Liver (tissue), 9 donors: Measurements from ENCODE around the gene TP53TG5. TPM values are rescaled to one million over a fixed set of nuclear protein-coding genes. Genes with fewer than 3 reads are reported as not detected.

ENCODE experiments used
- DNase-seq: peaks from one replicate; pipeline ENCODE4 v3.0.0-alpha.2; 2017; ENCODE audit warnings: low spot score
- H3K27ac ChIP-seq, 2 donors: one replicate each; pipeline ENCODE4 v1.7.0; 2013; ENCODE audit warnings: inconsistent platforms in 2 of 2, low read length in 2 of 2, control low read depth in 1 of 2, low read depth in 1 of 2, mild to moderate bottlenecking in 1 of 2
- H3K27me3 ChIP-seq, 4 donors: one replicate each; pipeline versions ENCODE4 v1.6.1 to v1.7.0; 2013; ENCODE audit warnings: low read length in 3 of 4, inconsistent platforms in 1 of 4, mild to moderate bottlenecking in 1 of 4, moderate library complexity in 1 of 4; ENCODE audit not compliant: control insufficient read depth in 4 of 4, insufficient read depth in 4 of 4
- H3K36me3 ChIP-seq, 4 donors: one replicate each; pipeline versions ENCODE4 v1.6.1 to v1.7.0; 2013; ENCODE audit warnings: low read length in 3 of 4, mild to moderate bottlenecking in 3 of 4, low read depth in 1 of 4, moderate library complexity in 1 of 4; ENCODE audit not compliant: control insufficient read depth in 4 of 4, insufficient read depth in 3 of 4
- H3K4me1 ChIP-seq, 4 donors: one replicate each; pipeline versions ENCODE4 v1.6.1 to v1.7.0; 2013; ENCODE audit warnings: low read length in 3 of 4, mild to moderate bottlenecking in 3 of 4, moderate library complexity in 1 of 4; ENCODE audit not compliant: control insufficient read depth in 4 of 4, insufficient read depth in 4 of 4
- H3K4me3 ChIP-seq, 3 donors: one replicate each; pipeline versions ENCODE4 v1.6.1 to v1.7.0; 2013; ENCODE audit warnings: low read length in 3 of 3, control low read depth in 1 of 3, low read depth in 1 of 3, mild to moderate bottlenecking in 1 of 3
- H3K9ac ChIP-seq, 2 donors: one replicate each; pipeline ENCODE4 v1.7.0; 2013; ENCODE audit warnings: low read length in 2 of 2, mild to moderate bottlenecking in 2 of 2, moderate library complexity in 2 of 2, control low read depth in 1 of 2, low read depth in 1 of 2
- H3K9me3 ChIP-seq, 4 donors: one replicate each; pipeline versions ENCODE4 v1.6.1 to v1.7.0; 2013; ENCODE audit warnings: low read length in 3 of 4; ENCODE audit not compliant: control insufficient read depth in 4 of 4
- ATF3 ChIP-seq: IDR thresholded peaks from 2 replicates; pipeline ENCODE4 v1.6.1; 2016; ENCODE audit warnings: antibody characterized with exemption
- CTCF ChIP-seq: fragments of 150-350 bp; IDR thresholded peaks from 2 replicates; pipeline ENCODE4 v1.5.1; 2017; ENCODE audit warnings: improper control_type of control experiment, low read depth, low read length; ENCODE audit not compliant: missing input control
- FOXA1 ChIP-seq: IDR thresholded peaks from 2 replicates; pipeline ENCODE4 v1.6.1; 2016; ENCODE audit warnings: antibody characterized with exemption
- FOXA2 ChIP-seq: IDR thresholded peaks from 2 replicates; pipeline ENCODE4 v1.6.1; 2016; ENCODE audit warnings: antibody characterized with exemption
- HNF4A ChIP-seq, 2 donors: conservative IDR thresholded peaks; 2 replicates each; pipeline ENCODE4 v1.6.1; 2016; ENCODE audit warnings: antibody characterized with exemption in 2 of 2, mild to moderate bottlenecking in 2 of 2
- HNF4G ChIP-seq: IDR thresholded peaks from 2 replicates; pipeline ENCODE4 v1.6.1; 2016; ENCODE audit warnings: antibody characterized with exemption
- JUND ChIP-seq, 2 donors: IDR thresholded peaks; 2 replicates each; pipeline ENCODE4 v1.6.1; 2016; ENCODE audit warnings: antibody characterized with exemption in 2 of 2
- RAD21 ChIP-seq, 2 donors: IDR thresholded peaks; 2 replicates each; pipeline ENCODE4 v1.6.1; 2016; ENCODE audit warnings: antibody characterized with exemption in 2 of 2, mild to moderate bottlenecking in 2 of 2
- REST ChIP-seq: IDR thresholded peaks from 2 replicates; pipeline ENCODE4 v1.6.1; 2016; ENCODE audit warnings: antibody characterized with exemption, mild to moderate bottlenecking
- RXRA ChIP-seq, 2 donors: IDR thresholded peaks; 2 replicates each; pipeline ENCODE4 v1.6.1; 2017 to 2018; ENCODE audit warnings: antibody characterized with exemption in 2 of 2, mild to moderate bottlenecking in 1 of 2
- ZBTB33 ChIP-seq: IDR thresholded peaks from 2 replicates; pipeline ENCODE4 v1.6.1; 2016; ENCODE audit warnings: antibody characterized with exemption
- WGBS: extraction: QIAGEN DNeasy Blood & Tissue Kit; methylation state at CpG from one replicate; pipeline ENCODE4 v1.1.7; 2013; 5-methylcytosine and 5-hydroxymethylcytosine counted together
- polyA plus RNA-seq, 2 donors: library from polyadenylated mRNA; stranded (reverse) in 1 of 2; unstranded in 1 of 2; fragments of 200-250 nt in 1 of 2; fragments of >200 nt in 1 of 2; fragmentation: Nextera tagmentation in 1 of 2; extraction: Ambion mirVana in 1 of 2; gene quantifications; one replicate each; pipeline versions ENCODE4 v1.2.1 to v1.2.3, GENCODE V29; 2013 to 2015
- total RNA-seq, 2 donors: library from RNA; depleted of rRNA; stranded (reverse); fragments of >200 nt; gene quantifications; one replicate each; pipeline ENCODE4 v1.2.3, GENCODE V29; 2014
- donor health status: healthy.
- donor health status: healthy.
- donor health status: healthy.
- donor health status: healthy.
- donor health status: healthy.

The TP53TG5 gene
- total and polyA plus RNA-seq, 4 donors, result not detected

GRCh38 chr20:45402946-45403345, 24.8 kb upstream of the TP53TG5 start:
- Histone ChIP-seq H3K4me1 (peaks cover 0 to 19% (median 11%) of the 10 kb centered on the region in 4 donors), H3K9ac (no peak overlapping the region), H3K4me3 (no peak overlapping the region), H3K9me3 (peaks cover 4 to 7% (median 5%) of the 10 kb centered on the region in 4 donors), H3K27me3 (peaks cover 0 to 2% (median 0%) of the 10 kb centered on the region in 4 donors), H3K27ac (no peak overlapping the region), H3K36me3 (no peaks in the 10 kb centered on the region)
- 97% methylated on average over 1 of the region's 1 CpG for WGBS
- DNase-seq, result no peak
- TF ChIP-seq HNF4A (conservative IDR thresholded peaks at IDR 0.05) (no peak), RAD21 (IDR thresholded peaks at IDR 0.05) (no peak), REST (no peak), JUND (IDR thresholded peaks at IDR 0.05) (no peak), ATF3 (no peak), RXRA (IDR thresholded peaks at IDR 0.05) (no peak)

- Histone ChIP-seq H3K4me1 (peaks cover 0 to 2% (median under 1%) of the 10 kb centered on the region in 4 donors), H3K27me3 (no peaks in the 10 kb centered on the region), H3K9ac (no peak overlapping the region), H3K27ac (no peak overlapping the region), H3K4me3 (no peak overlapping the region), H3K9me3 (peaks cover 4 to 7% (median 5%) of the 10 kb centered on the region in 4 donors), H3K36me3 (no peaks in the 10 kb centered on the region)
- 97% methylated on average over 6 of the region's 6 CpGs for WGBS
- no peak for TF ChIP-seq HNF4A (conservative IDR thresholded peaks at IDR 0.05)
- TF ChIP-seq FOXA1, result no peak
- TF ChIP-seq FOXA2, result no peak
- no peak for TF ChIP-seq CTCF
- DNase-seq, result no peak
These were observed 22.4 kb upstream of the TP53TG5 start for GRCh38 chr20:45400346-45401031.

- H3K9ac ChIP-seq, result no peak overlapping the region
- H3K36me3 ChIP-seq, result no peaks in the 10 kb centered on the region
- TF ChIP-seq JUND (IDR thresholded peaks at IDR 0.05) (no peak), HNF4G (no peak), ZBTB33 (no peak), CTCF (no peak), REST (no peak), RAD21 (IDR thresholded peaks at IDR 0.05) (no peak), FOXA1 (no peak)
- H3K4me3 ChIP-seq, result no peak overlapping the region
- H3K9me3 ChIP-seq, result peaks cover 4 to 7% (median 5%) of the 10 kb centered on the region in 4 donors
- no peak for DNase-seq
- H3K27me3 ChIP-seq, result no peaks in the 10 kb centered on the region
- H3K4me1 ChIP-seq, result no peaks in the 10 kb centered on the region
- WGBS, result 98% methylated on average over 1 of the region's 1 CpG
- no peak overlapping the region for H3K27ac ChIP-seq
These were observed 20.9 kb upstream of the TP53TG5 start for GRCh38 chr20:45399018-45399417.
